Type B pancreatic cell (in vitro differentiated cells): ENCODE results near the gene GJB3. TPM values are rescaled to one million over a fixed set of nuclear protein-coding genes. Genes with fewer than 3 reads are reported as not detected.
"Not testable (repeated sequence)": the region's sequence is repeated elsewhere in the genome, so short reads cannot be mapped to it uniquely, and the experiment has no call there.

Experiments
- DNase-seq: peaks from one replicate; pipeline ENCODE4 v3.0.0; 2021; ENCODE audit warnings: mixed read lengths; ENCODE audit not compliant: unreplicated experiment; ENCODE audit errors: extremely low spot score
- H3K27ac Mint-ChIP-seq: 2 replicates; pipeline ENCODE4 v1.8.0; 2021; ENCODE audit warnings: mild to moderate bottlenecking, mixed read lengths
- H3K27me3 Mint-ChIP-seq: 2 replicates; pipeline ENCODE4 v1.8.0; 2021; ENCODE audit warnings: mixed read lengths
- H3K36me3 Mint-ChIP-seq: 2 replicates; pipeline ENCODE4 v1.8.0; 2021; ENCODE audit warnings: mixed read lengths
- H3K4me1 Mint-ChIP-seq: one replicate; pipeline ENCODE4 v1.8.0; 2021; ENCODE audit warnings: mixed read lengths; ENCODE audit not compliant: unreplicated experiment
- H3K4me3 Mint-ChIP-seq: 2 replicates; pipeline ENCODE4 v1.8.0; 2021; ENCODE audit warnings: mild to moderate bottlenecking, mixed read lengths
- H3K9me3 Mint-ChIP-seq: 2 replicates; pipeline ENCODE4 v1.8.0; 2021; ENCODE audit warnings: mixed read lengths
- CTCF ChIP-seq: fragments of 200-600 bp; sonication (generic); conservative IDR thresholded peaks from 2 replicates; pipeline ENCODE4 v1.5.0; 2021; ENCODE audit warnings: antibody characterized with exemption, mild to moderate bottlenecking
- total RNA-seq: library from RNA; stranded (reverse); gene quantifications from 2 replicates; pipeline ENCODE4 v1.2.1, GENCODE V29; 2021; ENCODE audit warnings: low replicate concordance

GJB3 gene
- total RNA-seq, 1 donor from 2014 or later: 6.5 TPM

GRCh38 chr1:34770891-34771504 lies 10.0 kb upstream of the GJB3 start:
- Mint-ChIP-seq H3K9me3 (no peaks in the 10 kb centered on the region), H3K27me3 (peaks cover 2% of the 10 kb centered on the region), H3K27ac (no peak overlapping the region), H3K4me1 (no peaks in the 10 kb centered on the region), H3K36me3 (no peaks in the 10 kb centered on the region), H3K4me3 (no peak overlapping the region)
- DNase-seq: no peak
- no peak for TF ChIP-seq CTCF

- TF ChIP-seq CTCF: no peak
- H3K4me3 Mint-ChIP-seq: no peak overlapping the region
Measured at GRCh38 chr1:34771573-34772371, 9.2 kb upstream of the GJB3 start.

GRCh38 chr1:34773114-34773513 lies 7.9 kb upstream of the GJB3 start:
- not testable (repeated sequence) for H3K4me3 Mint-ChIP-seq, H3K27ac Mint-ChIP-seq, H3K4me1 Mint-ChIP-seq, H3K27me3 Mint-ChIP-seq, H3K36me3 Mint-ChIP-seq, H3K9me3 Mint-ChIP-seq, DNase-seq

More at GRCh38 chr1:34771573-34772371, 9.2 kb upstream of the GJB3 start:
- H3K36me3 Mint-ChIP-seq: no peaks in the 10 kb centered on the region
- peaks cover 2% of the 10 kb centered on the region for H3K27me3 Mint-ChIP-seq
- no peaks in the 10 kb centered on the region for H3K4me1 Mint-ChIP-seq
- H3K9me3 Mint-ChIP-seq: no peaks in the 10 kb centered on the region
- no peak overlapping the region for H3K27ac Mint-ChIP-seq
- no peak for DNase-seq

- Mint-ChIP-seq H3K27me3 (peaks cover 25% of the 10 kb centered on the region), H3K4me1 (no peaks in the 10 kb centered on the region), H3K27ac (no peak overlapping the region), H3K9me3 (no peaks in the 10 kb centered on the region), H3K36me3 (no peaks in the 10 kb centered on the region), H3K4me3 (no peak overlapping the region)
- no peak for TF ChIP-seq CTCF
- DNase-seq: no peak
Measured at GRCh38 chr1:34774957-34775356, 6.1 kb upstream of the GJB3 start.

- no peak for TF ChIP-seq CTCF
- Mint-ChIP-seq H3K36me3 (no peaks in the 10 kb centered on the region), H3K27me3 (peaks cover 35% of the 10 kb centered on the region), H3K27ac (no peak overlapping the region), H3K4me1 (no peaks in the 10 kb centered on the region), H3K4me3 (no peak overlapping the region), H3K9me3 (no peaks in the 10 kb centered on the region)
- DNase-seq: no peak
Measured at GRCh38 chr1:34776911-34777310, 4.1 kb upstream of the GJB3 start.
